ENCODE measurements around the gene LSMEM2.
A peak's percentile ranks its signal among the peaks of the same experiment; 100 is the strongest.
"Not testable (repeated sequence)": the region's sequence is repeated elsewhere in the genome, so short reads cannot be mapped to it uniquely, and the experiment has no call there.

Gene LSMEM2

DNA sequence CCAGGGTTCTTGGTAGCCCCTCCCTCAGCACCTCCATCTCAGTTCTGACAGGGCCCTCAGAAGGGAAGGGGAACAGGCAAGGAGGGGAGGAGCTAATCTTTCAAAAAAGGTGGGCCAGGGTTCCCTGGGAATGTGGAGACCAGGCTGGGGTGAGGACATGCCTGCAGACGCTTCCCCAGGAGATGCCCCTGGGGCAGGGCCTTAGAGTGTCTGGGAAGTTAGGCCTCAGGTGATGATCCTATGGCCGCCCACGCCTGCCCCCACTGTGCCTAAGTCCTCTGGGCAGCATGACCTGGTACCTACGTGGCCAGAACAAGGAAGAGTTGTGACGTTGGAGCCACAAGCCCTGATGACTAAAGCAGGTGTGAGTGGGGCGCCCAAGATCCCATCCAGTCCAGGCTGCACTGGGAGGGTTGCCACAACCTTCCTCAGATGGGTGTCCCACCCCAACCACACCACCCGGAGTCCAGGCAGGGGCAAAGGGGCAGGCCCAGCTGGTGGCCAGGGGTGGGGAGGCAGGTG lies 13.9 kb upstream of the LSMEM2 start:
- no peak for DNase-seq (ENCODE audit: low read depth)

DNA sequence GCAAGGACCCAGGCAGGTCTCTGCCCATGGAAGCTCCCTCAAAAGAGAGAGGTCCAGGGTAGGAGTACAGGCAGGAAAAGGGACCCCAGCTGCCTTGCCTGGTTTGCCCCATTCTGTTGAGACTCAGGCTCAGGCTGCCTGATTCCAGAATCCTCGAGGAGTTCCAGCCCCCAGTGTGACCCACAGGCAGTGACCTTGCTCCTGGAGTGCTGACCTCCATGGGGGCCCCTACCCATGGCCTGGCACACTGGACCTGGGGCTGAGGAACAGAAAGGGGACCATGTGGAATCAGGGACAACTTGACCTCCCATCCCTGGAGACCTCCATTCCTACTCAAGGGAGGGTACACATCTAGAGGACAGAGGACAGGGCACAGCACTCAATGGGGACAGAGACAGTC lies 13.3 kb upstream of the LSMEM2 start:
- no peak for DNase-seq (ENCODE audit: low read depth)

DNA sequence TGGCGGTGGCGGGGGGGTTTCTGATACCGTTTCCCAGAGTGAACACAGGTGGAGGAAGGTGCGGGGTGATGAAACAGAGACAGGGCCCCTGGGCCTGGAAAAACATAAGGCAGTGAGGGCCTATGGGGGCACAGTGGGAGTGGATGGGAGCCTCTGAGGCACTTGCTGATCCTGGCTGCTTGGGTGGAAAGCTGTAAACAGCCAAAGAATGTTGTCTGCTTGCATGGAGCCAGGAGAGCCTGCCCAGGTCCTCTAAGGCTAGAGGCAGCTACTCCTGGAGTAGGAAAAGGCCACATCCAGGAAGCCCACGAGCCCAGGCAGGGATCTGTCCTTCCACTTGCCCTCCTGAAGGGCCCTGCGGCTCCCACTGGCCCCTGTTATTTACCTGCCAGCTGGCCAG lies 12.9 kb upstream of the LSMEM2 start:
- DNase-seq (ENCODE audit: low read depth) = no peak

DNA sequence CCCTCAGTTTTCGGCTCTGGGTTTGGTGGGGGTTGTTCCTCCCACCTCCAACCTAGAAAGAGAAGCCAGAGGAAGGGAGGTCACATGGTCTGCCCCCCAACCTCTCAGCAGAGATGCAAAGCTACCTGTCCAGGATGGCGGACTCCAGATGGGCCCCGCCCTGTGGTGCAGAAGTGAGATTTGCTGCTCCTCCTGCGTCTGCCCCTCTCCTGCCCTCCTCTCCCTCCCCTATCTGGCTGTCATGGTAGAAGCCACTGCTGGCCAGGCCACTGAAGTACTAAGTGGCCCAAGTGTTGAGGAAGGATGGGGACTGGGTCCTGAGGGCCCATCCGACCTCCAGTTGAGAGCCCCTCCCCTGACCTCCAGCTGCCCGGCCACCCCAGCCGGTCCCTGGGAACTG lies 12.1 kb upstream of the LSMEM2 start:
- no peak for DNase-seq (ENCODE audit: low read depth)

DNA sequence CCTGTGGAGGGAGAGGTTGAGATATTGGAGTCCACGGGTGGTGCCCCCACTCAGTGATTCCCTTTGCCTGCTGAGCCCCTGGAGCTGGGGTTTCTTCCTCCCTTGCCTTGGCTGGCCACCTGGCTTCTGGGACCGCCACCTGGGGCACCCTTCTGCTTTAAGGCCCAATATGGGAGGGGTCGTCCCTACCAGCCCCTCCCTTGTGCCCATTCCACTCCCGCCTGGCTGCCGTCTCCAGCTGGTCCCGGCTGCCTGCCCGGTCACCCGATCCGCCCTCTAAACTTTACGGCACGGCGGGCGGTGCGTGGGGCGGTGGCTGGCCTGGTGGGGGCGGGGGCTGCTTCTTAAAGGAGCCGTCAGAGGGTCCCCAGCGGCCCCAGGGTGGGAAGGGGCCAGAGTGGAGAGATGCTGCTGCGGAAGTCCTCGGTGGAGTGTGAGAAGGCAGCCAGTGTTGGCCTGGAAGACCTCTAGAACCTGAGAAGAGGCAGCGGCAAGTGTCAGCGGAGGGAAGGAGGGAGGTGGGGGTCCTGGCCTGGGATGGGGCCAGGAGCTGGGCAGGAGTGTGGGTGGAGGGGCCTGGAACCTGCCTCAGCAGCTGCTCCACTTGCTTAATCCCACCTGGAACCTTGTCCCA lies 11.5 kb upstream of the LSMEM2 start:
- DNase-seq (ENCODE audit: low read depth) = no peak

DNA sequence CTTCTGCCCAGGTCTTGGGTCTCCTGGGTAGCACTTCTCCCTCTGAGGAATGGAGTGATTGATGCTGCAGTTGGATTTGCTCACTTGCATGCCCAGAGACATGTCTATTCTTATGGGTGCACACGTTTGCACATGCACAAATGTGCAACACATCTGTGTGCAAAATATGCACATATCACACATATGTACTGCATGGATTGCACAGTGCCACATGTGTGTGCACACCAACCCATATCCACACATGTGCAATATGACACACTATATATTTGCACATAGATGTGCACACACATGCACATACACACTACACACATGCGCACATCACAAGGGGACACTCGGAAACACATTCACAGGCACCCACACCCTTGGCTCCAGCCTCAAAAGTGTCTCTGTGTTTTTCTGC lies 10.6 kb upstream of the LSMEM2 start:
- DNase-seq (ENCODE audit: low read depth) = no peak

DNA sequence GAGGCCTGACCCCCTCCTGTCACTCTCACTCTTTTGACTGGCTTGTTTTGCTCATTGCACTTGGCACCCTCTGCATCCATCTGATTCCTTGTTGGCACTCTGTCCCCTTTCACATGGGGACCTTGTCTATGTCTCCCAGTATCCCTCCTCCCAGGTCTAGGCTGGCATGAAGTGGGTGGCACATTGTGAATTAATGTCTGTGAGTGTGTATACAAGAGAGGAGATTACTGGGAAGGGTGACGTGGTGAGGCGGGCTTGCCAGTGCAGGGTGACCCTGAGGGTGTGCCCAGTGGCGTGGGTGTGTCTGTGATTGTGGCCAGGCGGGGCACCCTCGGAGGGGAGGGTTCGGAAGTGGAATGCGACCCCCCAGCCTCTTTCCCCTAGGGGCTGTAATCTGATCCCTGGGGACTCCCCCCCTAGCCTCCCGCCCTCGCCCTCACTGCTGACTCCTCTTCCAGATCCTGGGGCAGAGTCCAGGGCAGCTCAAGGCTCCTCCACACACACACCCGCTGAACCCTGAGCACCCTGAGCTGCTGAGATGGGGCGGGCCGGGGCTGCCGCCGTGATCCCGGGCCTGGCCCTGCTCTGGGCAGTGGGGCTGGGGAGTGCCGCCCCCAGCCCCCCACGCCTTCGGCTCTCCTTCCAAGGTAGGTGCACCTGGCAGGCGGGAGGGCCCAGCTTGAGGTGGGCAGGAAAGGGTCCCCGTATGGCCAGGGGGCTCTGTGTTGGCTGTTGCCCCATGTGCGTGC lies 10.0 kb upstream of the LSMEM2 start, which contains the start of gene SEMA3B:
Gene SEMA3B (plus strand): TSS at position 445 of the 749 bp plus-strand sequence. CDS start 94 bp downstream, at position 539.
- DNase-seq (ENCODE audit: low read depth) = no peak

DNA sequence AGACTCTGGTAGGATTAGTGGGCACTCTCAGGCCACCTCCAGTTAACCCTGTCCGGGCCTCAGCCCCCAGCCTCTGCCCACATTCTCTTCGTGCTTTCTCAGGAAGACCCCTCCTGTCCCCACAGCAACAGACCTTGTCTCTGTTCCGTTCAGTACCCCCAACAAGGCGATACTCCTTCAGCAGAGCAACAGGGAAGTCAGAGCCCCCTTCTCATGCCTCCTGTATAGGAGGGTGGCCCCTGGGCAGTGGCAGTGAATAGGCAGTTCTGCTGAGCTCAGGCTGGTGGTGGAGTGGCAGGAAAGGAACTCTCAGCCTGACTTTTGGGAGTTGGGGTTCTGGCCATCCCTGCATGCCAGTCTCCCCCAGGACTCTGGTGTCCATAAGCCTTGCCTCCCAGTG lies 9.4 kb upstream of the LSMEM2 start:
- no peak for DNase-seq (ENCODE audit: low read depth)

DNA sequence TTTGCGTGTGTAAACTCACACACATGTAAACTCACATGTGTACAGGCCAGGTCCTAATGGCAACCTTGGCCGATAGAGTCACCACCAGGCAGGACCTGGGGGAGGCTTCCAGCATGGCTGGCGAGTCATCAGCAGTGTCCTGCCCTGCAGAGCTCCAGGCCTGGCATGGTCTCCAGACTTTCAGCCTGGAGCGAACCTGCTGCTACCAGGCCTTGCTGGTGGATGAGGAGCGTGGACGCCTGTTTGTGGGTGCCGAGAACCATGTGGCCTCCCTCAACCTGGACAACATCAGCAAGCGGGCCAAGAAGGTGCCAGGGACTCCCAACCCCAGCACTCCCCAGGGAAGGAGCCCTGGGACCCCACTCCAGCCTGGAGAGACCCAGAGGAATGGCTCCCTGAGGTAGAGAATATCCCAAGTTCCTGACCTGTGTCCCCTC lies 8.9 kb upstream of the LSMEM2 start:
- DNase-seq (ENCODE audit: low read depth) = no peak

DNA sequence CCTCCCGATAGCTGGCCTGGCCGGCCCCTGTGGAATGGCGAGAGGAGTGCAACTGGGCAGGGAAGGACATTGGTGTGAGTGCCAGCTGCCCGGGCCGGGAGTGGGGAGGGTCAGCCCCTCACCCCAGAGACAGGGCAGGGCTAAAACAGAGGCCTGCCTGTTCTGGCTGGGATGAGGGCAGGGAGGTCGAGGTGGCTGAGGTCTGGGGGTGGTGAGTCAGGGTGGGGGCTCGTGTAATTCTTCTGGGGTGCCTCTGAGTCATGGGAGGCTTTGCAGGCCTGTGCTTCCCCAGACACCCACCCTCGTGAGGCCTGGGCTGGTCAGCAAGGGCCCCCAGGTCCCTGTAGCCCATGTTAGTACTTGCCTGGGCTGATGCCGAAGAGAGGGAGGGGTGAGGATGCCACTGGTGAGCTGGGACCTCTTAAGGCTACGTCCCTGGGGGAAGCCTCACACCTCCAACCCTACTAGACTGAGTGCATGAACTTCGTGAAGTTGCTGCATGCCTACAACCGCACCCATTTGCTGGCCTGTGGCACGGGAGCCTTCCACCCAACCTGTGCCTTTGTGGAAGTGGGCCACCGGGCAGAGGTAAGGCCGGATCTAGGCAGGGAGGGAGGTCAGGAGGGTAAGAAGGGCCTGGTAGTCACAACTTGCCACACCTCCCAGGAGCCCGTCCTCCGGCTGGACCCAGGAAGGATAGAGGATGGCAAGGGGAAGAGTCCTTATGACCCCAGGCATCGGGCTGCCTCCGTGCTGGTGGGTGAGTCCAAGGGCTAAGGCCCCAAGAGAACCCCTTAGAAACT lies 8.3 kb upstream of the LSMEM2 start:
- no peak for DNase-seq (ENCODE audit: low read depth)

DNA sequence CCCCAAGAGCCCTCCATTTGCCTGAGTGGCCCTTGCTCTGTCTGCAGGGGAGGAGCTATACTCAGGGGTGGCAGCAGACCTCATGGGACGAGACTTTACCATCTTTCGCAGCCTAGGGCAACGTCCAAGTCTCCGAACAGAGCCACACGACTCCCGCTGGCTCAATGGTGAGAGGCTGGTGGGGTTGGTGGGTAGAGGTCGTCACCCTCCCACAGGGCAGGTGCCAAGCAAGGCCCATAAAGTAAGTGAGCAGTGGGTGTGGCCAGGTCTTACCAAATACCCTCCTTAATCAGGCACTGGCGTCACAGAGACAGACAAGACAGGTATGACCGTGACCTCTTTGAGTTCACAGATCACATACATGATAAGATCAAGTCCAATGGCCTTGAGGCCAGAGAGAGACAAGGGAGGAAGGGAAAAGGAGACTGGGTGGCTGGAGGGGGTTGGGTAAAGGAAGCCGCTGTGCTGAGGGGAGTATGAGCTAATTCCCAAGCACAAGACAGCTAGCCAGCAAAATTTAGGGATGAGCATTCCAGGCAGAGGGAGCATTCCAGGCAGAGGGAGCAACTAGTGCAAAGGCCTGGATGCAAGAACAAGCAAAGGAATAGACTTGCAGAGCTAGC lies 7.5 kb upstream of the LSMEM2 start:
- DNase-seq (ENCODE audit: low read depth) = no peak

DNA sequence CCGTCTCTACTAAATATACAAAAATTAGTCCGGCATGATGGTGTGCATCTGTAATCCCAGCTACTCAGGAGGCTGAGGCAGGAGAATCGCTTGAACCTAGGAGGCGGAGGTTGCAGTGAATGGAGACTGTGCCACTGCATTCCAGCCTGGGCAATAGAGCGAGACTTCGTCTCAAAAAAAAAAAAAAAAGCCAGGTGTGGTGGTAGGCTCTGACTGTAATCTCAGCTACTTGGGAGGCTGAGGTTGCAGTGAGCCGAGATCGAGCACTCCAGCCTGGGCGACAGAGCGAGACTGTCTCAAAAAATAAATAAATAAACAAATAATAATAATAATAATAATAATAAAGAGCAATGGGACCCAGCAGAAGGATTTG lies 6.4 kb upstream of the LSMEM2 start:
- not testable (repeated sequence) for DNase-seq (ENCODE audit: low read depth)

DNA sequence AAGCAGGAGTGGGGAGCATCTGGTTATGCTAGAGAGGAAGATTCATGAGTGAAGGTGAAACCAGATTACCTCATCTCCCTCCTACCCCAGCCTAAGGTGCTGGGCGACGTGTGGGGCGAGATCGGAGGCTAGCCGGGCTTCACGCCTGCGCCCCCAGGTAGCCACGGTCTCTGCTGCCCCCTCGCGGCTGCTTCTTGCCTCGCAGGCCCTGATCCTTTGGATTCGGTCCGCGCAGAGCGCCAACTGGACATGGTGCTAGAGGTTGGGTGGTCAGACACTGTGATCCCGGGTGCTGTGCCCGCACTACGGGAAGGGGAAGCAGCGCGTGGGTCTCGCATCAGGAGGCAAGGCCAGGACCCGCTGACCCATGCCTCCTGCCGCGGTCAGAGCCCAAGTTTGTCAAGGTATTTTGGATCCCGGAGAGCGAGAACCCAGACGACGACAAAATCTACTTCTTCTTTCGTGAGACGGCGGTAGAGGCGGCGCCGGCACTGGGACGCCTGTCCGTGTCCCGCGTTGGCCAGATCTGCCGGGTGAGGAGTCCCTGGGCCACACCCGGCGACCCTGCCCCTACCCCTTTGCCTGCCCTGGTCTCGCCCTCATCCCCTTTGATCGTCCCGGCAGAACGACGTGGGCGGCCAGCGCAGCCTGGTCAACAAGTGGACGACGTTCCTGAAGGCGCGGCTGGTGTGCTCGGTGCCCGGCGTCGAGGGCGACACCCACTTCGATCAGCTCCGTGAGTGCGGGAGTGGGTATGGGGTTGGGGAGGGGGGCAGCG lies 5.8 kb upstream of the LSMEM2 start:
- peak; percentile 79 for DNase-seq (ENCODE audit: low read depth)

DNA sequence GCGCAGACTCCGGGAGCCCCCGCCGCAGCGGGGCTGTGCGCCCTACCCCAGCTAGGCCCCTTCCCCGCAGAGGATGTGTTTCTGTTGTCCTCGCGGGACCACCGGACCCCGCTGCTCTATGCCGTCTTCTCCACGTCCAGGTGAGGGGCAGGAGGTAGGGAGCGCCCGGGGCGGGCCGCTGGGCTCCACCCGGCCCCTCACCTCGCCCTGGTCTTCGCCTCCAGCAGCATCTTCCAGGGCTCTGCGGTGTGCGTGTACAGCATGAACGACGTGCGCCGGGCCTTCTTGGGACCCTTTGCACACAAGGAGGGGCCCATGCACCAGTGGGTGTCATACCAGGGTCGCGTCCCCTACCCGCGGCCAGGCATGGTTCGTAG lies 5.2 kb upstream of the LSMEM2 start:
- DNase-seq (ENCODE audit: low read depth) = no peak

DNA sequence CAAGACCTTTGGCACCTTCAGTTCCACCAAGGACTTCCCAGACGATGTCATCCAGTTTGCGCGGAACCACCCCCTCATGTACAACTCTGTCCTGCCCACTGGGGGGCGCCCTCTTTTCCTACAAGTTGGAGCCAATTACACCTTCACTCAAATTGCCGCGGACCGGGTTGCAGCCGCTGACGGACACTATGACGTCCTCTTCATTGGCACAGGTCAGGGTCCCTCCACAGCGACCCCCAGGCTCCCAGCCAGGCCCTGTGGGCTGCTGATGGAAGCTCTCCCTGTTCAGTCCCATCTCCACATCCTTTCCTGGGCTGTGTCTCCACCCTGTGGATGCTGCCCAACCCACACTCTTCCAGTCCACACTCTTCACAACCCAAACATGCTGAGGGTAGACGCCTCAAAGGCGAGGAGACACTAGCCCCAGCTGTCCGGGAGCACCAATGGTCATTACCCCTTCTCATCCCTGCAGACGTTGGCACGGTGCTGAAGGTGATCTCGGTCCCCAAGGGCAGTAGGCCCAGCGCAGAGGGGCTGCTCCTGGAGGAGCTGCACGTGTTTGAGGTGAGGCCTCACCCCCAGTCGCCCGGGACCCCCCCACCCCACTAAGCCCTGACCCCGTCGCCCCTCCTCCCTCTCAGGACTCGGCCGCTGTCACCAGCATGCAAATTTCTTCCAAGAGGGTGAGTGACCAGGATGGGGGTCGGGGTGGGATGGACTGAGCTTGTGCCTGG lies 4.3 kb upstream of the LSMEM2 start:
- DNase-seq (ENCODE audit: low read depth) = peak; percentile 51

DNA sequence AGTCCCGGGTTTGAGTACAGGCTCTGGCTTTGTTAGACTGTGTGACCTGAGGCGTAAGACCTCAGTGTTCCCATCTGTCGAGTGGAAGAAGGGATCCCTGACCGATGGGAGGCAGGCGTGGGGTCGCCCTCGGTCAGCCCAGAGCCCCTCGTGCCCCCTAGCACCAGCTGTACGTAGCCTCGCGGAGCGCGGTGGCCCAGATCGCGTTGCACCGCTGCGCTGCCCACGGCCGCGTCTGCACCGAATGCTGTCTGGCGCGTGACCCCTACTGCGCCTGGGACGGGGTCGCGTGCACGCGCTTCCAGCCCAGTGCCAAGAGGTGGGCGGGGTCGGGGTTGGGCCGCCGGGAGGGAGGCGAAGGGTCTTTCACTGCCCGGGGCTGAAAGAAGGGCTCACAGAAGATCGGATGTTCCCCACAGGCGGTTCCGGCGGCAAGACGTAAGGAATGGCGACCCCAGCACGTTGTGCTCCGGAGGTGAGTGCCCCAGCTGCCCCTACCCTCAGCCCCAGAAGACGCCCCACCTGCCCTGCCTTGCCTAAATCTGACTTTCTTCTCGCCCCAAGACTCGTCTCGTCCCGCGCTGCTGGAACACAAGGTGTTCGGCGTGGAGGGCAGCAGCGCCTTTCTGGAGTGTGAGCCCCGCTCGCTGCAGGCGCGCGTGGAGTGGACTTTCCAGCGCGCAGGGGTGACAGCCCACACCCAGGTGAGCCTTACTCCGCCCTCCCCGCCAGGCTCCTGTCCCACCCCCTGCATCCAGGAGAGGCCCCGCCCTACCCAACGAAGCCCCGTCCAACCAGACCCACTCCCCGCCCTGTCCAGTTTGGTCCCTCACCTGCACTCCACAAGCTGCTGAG lies 3.5 kb upstream of the LSMEM2 start:
- no peak for DNase-seq (ENCODE audit: low read depth)

DNA sequence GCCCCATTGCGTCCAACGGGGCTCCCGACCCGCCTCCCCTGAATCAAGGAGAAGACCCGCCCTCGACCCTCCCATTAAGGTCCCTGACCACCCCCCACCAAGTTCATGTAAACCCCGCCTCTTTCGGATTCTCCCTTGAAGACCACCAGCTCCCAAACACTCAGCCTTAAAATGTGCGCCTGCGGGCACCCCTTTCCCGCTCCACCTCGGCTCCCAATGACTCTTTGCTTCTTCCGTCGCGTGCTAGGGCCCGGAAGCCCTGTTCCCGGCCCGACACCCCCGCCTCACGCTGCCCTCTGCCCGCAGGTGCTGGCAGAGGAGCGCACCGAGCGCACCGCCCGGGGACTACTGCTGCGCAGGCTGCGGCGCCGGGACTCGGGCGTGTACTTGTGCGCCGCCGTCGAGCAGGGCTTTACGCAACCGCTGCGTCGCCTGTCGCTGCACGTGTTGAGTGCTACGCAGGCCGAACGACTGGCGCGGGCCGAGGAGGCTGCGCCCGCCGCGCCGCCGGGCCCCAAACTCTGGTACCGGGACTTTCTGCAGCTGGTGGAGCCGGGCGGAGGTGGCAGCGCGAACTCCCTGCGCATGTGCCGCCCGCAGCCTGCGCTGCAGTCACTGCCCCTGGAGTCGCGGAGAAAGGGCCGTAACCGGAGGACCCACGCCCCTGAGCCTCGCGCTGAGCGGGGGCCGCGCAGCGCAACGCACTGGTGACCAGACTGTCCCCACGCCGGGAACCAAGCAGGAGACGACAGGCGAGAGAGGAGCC lies 2.7 kb upstream of the LSMEM2 start:
- no peak for DNase-seq (ENCODE audit: low read depth)

DNA sequence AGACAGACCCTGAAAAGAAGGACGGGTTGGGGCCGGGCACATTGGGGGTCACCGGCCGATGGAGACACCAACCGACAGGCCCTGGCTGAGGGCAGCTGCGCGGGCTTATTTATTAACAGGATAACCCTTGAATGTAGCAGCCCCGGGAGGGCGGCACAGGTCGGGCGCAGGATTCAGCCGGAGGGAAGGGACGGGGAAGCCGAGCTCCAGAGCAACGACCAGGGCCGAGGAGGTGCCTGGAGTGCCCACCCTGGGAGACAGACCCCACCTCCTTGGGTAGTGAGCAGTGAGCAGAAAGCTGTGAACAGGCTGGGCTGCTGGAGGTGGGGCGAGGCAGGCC lies 2.2 kb upstream of the LSMEM2 start:
- DNase-seq (ENCODE audit: low read depth) = no peak
